Progenitor cell of endocrine pancreas (in vitro differentiated cells): ENCODE measurements around the gene NARF. TPM values are rescaled to one million over a fixed set of nuclear protein-coding genes. Genes with fewer than 3 reads are reported as not detected.
"Not testable (repeated sequence)": the region's sequence is repeated elsewhere in the genome, so short reads cannot be mapped to it uniquely, and the experiment has no call there.

ENCODE experiments used
- DNase-seq: peaks from one replicate; pipeline ENCODE4 v3.0.0; 2021; ENCODE audit warnings: low spot score; ENCODE audit not compliant: unreplicated experiment
- H3K27ac Mint-ChIP-seq: 2 replicates; pipeline ENCODE4 v1.8.0; 2021; ENCODE audit warnings: mild to moderate bottlenecking, moderate library complexity, mixed read lengths
- H3K27me3 Mint-ChIP-seq: 2 replicates; pipeline ENCODE4 v1.8.0; 2021; ENCODE audit warnings: mixed read lengths
- H3K36me3 Mint-ChIP-seq: 2 replicates; pipeline ENCODE4 v1.8.0; 2022; ENCODE audit warnings: mixed read lengths; ENCODE audit not compliant: insufficient read depth
- H3K4me1 Mint-ChIP-seq: 2 replicates; pipeline ENCODE4 v1.8.0; 2021; ENCODE audit warnings: low read depth, mixed read lengths
- H3K4me3 Mint-ChIP-seq: 2 replicates; pipeline ENCODE4 v1.8.0; 2021; ENCODE audit warnings: low read depth, mild to moderate bottlenecking, moderate library complexity, mixed read lengths
- H3K9me3 Mint-ChIP-seq: 2 replicates; pipeline ENCODE4 v1.8.0; 2021; ENCODE audit warnings: low read depth, mixed read lengths
- CTCF ChIP-seq: fragments of 200-600 bp; sonication (generic); IDR thresholded peaks from one replicate; pipeline ENCODE4 v1.5.0; 2021; ENCODE audit warnings: antibody characterized with exemption, mild to moderate bottlenecking; ENCODE audit not compliant: unreplicated experiment
- total RNA-seq: library from RNA; stranded (reverse); gene quantifications from 2 replicates; pipeline ENCODE4 v1.2.1, GENCODE V29; 2021

NARF gene
- total RNA-seq, 1 donor from 2014 or later, result 94.0 TPM

- H3K9me3 Mint-ChIP-seq, result no peaks in the 10 kb centered on the region
- H3K4me1 Mint-ChIP-seq, result peaks cover 40% of the 10 kb centered on the region
- peak overlapping the region; percentile 72 for H3K27ac Mint-ChIP-seq
- peak; percentile 30 for TF ChIP-seq CTCF
- H3K4me3 Mint-ChIP-seq, result no peak overlapping the region
- no peak for DNase-seq
- H3K27me3 Mint-ChIP-seq, result no peaks in the 10 kb centered on the region
- no peaks in the 10 kb centered on the region for H3K36me3 Mint-ChIP-seq
Measured at GRCh38 chr17:82528484-82529265, 70.1 kb downstream of the NARF start.

GRCh38 chr17:82529914-82530300, 71.4 kb downstream of the NARF start:
- H3K36me3 Mint-ChIP-seq, result peaks cover 2% of the 10 kb centered on the region
- no peak for DNase-seq
- H3K27ac Mint-ChIP-seq, result no peak overlapping the region
- H3K9me3 Mint-ChIP-seq, result no peaks in the 10 kb centered on the region
- H3K27me3 Mint-ChIP-seq, result no peaks in the 10 kb centered on the region
- no peak overlapping the region for H3K4me3 Mint-ChIP-seq
- H3K4me1 Mint-ChIP-seq, result peaks cover 42% of the 10 kb centered on the region
- TF ChIP-seq CTCF, result no peak

GRCh38 chr17:82531431-82531881, 72.9 kb downstream of the NARF start:
- H3K4me1 Mint-ChIP-seq, result peaks cover 43% of the 10 kb centered on the region
- H3K4me3 Mint-ChIP-seq, result no peak overlapping the region
- H3K9me3 Mint-ChIP-seq, result no peaks in the 10 kb centered on the region
- H3K27me3 Mint-ChIP-seq, result no peaks in the 10 kb centered on the region
- no peak for DNase-seq
- H3K27ac Mint-ChIP-seq, result peak overlapping the region; percentile 78
- TF ChIP-seq CTCF, result no peak
- H3K36me3 Mint-ChIP-seq, result peaks cover 2% of the 10 kb centered on the region

- no peaks in the 10 kb centered on the region for H3K9me3 Mint-ChIP-seq
- H3K27ac Mint-ChIP-seq, result peak overlapping the region; percentile 73
- no peak for TF ChIP-seq CTCF
- H3K4me3 Mint-ChIP-seq, result no peak overlapping the region
- DNase-seq, result no peak
- no peaks in the 10 kb centered on the region for H3K27me3 Mint-ChIP-seq
- H3K4me1 Mint-ChIP-seq, result peaks cover 36% of the 10 kb centered on the region
- H3K36me3 Mint-ChIP-seq, result peaks cover 2% of the 10 kb centered on the region
Measured at GRCh38 chr17:82534401-82534812, 75.9 kb downstream of the NARF start.

- TF ChIP-seq CTCF, result no peak
- Mint-ChIP-seq H3K27me3 (no peaks in the 10 kb centered on the region), H3K9me3 (no peaks in the 10 kb centered on the region), H3K4me3 (no peak overlapping the region), H3K4me1 (peaks cover 26% of the 10 kb centered on the region), H3K27ac (peak overlapping the region; percentile 92), H3K36me3 (peaks cover 5% of the 10 kb centered on the region)
- DNase-seq, result no peak
Measured at GRCh38 chr17:82536512-82537201, 78.1 kb downstream of the NARF start.

GRCh38 chr17:82537228-82537627, 78.7 kb downstream of the NARF start:
- H3K27me3 Mint-ChIP-seq, DNase-seq, H3K36me3 Mint-ChIP-seq, H3K9me3 Mint-ChIP-seq, H3K4me3 Mint-ChIP-seq: not testable (repeated sequence)
- peaks cover 26% of the 10 kb centered on the region for H3K4me1 Mint-ChIP-seq
- peak overlapping the region; percentile 33 for H3K27ac Mint-ChIP-seq

GRCh38 chr17:82539076-82539475, 80.5 kb downstream of the NARF start:
- not testable (repeated sequence) for H3K27ac Mint-ChIP-seq, H3K9me3 Mint-ChIP-seq, DNase-seq, H3K4me3 Mint-ChIP-seq, H3K27me3 Mint-ChIP-seq, H3K36me3 Mint-ChIP-seq
- H3K4me1 Mint-ChIP-seq, result peaks cover 26% of the 10 kb centered on the region
